AG09309 (cell line): Measurements from ENCODE around the gene WDR72.

Source experiments
- DNase-seq: peaks from one replicate; pipeline ENCODE4 v3.0.0-alpha.2; 2010; ENCODE audit warnings: low read depth
- H3K4me3 ChIP-seq: 2 replicates; pipeline ENCODE4 v1.5.1; 2011; ENCODE audit warnings: mild to moderate bottlenecking, low read depth, low read length, moderate library complexity; ENCODE audit not compliant: control insufficient read depth
- TF ChIP-seq, protein P1 (sequence below): IDR thresholded peaks from 2 replicates; pipeline ENCODE4 v1.5.1; 2011; ENCODE audit warnings: mild to moderate bottlenecking, low read depth, low read length, inconsistent platforms; ENCODE audit not compliant: insufficient read depth, control insufficient read depth; ENCODE audit errors: missing control alignments

Gene WDR72

DNA sequence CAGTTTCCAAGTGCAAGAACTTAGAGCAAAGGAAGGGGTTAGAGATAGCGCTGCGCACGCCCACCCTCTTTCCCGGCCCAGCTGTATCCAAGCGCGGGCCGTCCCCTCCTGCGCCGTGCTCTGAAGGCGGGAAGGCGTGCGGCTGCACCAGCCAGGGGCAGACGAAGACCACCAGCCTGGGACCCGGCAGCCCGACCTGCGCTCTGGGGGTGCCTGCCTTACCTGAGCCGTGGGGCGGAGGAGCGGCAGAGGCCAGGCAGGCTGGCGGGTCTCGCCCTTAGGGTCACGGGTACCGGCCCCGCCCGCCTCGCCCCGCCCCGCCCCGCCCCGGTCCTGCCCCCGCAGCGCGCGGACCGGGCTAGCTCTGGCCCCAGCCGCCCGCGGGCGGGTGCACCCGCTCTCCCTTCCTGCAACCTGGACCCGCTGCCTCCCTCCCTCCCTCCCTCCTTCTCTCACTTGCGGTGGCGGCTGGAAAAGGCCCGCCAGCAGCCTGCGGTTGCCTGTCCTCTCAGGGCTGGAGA is at the start of gene WDR72:
Gene WDR72 (minus strand): TSS at position 253 of the 521 bp plus-strand sequence. CDS start 26,514 bp downstream, outside the sequence.
- TF ChIP-seq, protein P1, sequence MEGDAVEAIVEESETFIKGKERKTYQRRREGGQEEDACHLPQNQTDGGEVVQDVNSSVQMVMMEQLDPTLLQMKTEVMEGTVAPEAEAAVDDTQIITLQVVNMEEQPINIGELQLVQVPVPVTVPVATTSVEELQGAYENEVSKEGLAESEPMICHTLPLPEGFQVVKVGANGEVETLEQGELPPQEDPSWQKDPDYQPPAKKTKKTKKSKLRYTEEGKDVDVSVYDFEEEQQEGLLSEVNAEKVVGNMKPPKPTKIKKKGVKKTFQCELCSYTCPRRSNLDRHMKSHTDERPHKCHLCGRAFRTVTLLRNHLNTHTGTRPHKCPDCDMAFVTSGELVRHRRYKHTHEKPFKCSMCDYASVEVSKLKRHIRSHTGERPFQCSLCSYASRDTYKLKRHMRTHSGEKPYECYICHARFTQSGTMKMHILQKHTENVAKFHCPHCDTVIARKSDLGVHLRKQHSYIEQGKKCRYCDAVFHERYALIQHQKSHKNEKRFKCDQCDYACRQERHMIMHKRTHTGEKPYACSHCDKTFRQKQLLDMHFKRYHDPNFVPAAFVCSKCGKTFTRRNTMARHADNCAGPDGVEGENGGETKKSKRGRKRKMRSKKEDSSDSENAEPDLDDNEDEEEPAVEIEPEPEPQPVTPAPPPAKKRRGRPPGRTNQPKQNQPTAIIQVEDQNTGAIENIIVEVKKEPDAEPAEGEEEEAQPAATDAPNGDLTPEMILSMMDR, result no peak
- no peak for DNase-seq
- H3K4me3 ChIP-seq, result no peak within 1 kb of the TSS

DNA sequence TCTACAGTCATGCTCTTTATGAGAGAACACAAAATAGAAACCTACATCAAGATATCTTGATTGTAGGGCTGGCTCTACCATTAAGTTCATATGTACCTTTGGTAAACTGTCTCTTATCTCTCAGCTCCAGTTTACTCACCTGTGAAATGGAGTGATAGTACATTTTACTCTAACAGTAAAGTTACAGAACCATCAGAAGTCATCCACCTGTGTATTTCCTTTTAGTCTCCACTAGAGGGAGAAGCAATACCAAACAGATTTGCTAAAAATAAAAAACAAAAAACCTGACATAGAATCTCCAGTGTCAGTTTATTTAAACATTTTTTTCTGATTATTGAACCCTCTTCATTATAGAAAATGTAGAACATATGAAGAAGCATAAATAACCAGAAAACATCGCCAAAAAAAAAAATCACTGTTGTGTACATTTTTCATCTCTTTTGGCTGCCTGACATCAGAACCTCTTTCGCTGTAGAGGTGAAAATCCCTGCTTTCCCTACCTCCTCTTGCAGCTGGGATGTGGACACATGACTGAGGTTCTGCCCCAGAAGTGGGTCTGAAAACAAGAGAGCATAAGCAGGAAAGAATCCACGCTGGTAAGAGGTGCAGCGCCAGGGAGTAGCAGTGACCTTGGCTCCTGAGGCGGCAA is 48.7 kb upstream of the WDR72 start:
- no peak for DNase-seq
- no peak overlapping the region for H3K4me3 ChIP-seq
- TF ChIP-seq, protein P1, result peak; percentile 34

DNA sequence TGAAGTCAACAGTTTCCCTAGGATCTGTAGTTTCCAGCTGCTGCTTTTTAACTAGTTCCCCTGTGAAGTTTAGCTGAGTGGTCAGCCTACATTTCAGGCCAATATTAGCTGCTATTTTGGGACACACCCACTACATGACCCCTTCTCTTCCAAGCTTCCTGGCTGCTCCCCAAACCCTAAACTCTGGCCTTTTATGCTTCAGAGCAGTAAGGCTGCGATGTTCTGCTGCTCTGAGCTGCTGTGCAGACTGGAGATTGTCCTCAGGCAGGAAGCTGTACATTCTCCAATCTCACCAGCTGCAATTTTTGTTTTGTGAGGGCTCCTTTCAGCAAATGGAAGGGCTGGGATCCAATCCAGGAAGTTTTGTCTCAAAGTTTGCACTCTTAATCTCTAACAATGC is 48.0 kb upstream of the WDR72 start:
- TF ChIP-seq, protein P1, result no peak
- H3K4me3 ChIP-seq, result no peak overlapping the region
- DNase-seq, result no peak

DNA sequence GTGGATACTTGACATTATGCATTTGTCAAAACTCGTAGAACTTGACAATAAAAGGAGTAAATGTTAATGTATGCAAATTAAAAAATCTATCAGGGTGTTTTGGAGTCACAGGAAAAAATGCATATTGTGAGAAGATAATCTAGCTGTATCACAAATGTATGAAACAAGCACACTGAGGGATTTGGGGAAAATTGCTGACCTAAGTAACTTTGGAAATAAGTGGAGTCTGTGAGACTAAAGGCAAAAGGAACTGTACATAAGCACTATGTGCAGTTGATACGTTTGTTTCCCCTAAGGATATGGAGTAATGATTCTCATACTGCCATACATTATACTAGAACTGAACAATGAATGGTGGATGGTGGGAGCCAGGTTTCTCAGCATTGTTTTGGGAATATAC is 43.2 kb upstream of the WDR72 start:
- no peak for DNase-seq
- H3K4me3 ChIP-seq, result no peak overlapping the region
- TF ChIP-seq, protein P1, result no peak

DNA sequence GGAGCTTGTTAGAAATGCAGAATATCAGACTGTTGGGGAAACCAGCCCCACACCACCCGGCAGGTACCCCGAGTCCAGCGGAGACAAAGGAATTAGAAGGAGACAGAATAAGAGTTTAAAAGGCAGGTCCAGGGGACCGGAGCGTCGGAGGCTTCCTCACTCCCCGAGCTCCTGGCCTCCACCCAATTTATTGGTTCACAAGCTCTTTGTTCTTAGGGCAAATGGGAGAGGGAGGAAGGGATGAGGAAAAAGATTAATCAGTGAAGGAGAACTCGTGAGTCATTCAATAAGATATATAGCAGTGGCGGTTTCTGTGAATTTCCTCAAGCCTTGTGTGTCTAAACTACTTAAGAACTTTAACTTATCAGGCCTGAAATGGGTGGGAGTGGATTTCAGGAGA is 32.1 kb upstream of the WDR72 start:
- TF ChIP-seq, protein P1, result no peak
- DNase-seq, result no peak

DNA sequence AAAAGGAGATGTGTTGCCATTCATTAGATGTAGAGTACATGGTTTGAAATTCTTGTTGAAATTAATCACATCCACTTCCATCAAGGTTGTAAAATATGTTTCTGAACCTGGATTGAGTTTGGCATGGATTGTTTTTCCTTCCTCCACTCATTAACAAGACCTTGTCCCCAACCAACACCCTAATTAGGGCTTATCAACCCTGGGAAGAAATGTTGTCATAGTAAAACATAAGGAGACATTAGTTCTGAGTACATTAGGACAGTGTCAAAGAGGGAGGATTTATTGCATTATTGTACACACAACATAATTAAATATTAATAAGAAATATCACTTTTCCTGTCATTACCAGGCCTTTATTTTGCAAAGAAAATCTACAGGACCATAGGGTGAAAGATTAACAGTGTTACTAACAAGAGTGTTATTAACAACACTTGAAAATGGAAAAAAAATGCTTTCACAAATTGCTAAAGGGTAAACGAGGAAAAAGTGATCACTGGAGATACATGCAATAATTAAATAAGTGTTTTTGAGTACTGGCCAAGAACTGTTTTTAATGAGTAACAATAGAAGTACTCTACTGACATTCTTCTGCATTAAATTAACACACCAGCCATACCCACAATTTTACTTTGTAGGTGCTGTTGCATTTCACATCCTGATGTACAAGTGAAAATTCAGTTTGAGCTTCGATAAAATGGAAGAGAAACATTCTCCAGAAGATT is 30.4 kb upstream of the WDR72 start:
- DNase-seq, result no peak
- TF ChIP-seq, protein P1, result no peak

More for the DNA sequence above, 32.1 kb upstream of the WDR72 start:
- no peak overlapping the region for H3K4me3 ChIP-seq

More for the DNA sequence above, 30.4 kb upstream of the WDR72 start:
- H3K4me3 ChIP-seq, result no peak overlapping the region
